Measurements from ENCODE around the gene EREG. TPM values are rescaled to one million over a fixed set of nuclear protein-coding genes. Genes with fewer than 3 reads are reported as not detected.

Gene EREG
- total RNA-seq, 1 experiment from 2014 or later, result 498 TPM

- H3K27ac ChIP-seq (ENCODE audit: low read depth, low read length), result no peak overlapping the region
- POLR2A ChIA-PET, result interaction anchor here (0.7 to 1.5 kb wide), 2 partner anchors 10 to 535 kb away, joined by 3 read pairs; no protein-coding TSS in a partner anchor
These were observed 26.1 kb upstream of the EREG start for GRCh38 chr4:74338792-74339333.

More at GRCh38 chr4:74338792-74339333, 26.1 kb upstream of the EREG start:
- Histone ChIP-seq H4K20me1 (ENCODE audit: insufficient read depth) (no peaks in the 10 kb centered on the region), H3K4me1 (ENCODE audit: control insufficient read depth in 1 of 2, insufficient read depth in 2 of 2, low read length in 2 of 2) (no peaks in the 10 kb centered on the region), H2AFZ (ENCODE audit: low read depth, low read length, poor library complexity, severe bottlenecking) (no peak overlapping the region), H3K9me2 (ENCODE audit: insufficient read depth) (no peaks in the 10 kb centered on the region), H3K9ac (ENCODE audit: low read length) (no peak overlapping the region), H3K9me3 (ENCODE audit: control insufficient read depth in 1 of 2, insufficient read depth in 1 of 2, low read depth in 1 of 2, low read length in 2 of 2) (peaks cover 0 to under 1% of the 10 kb centered on the region in 2 experiments; a peak in 2 of 4 replicates), H3K36me3 (ENCODE audit: control insufficient read depth in 1 of 2, insufficient read depth in 2 of 2, low read length in 2 of 2) (no peaks in the 10 kb centered on the region), H3K27me3 (ENCODE audit: insufficient read depth, low read length) (no peaks in the 10 kb centered on the region), H3K4me3 (replicated peaks in 1 of 2; ENCODE audit: low read depth in 1 of 2, low read length in 2 of 2) (no peak overlapping the region), H3K4me2 (ENCODE audit: low read length) (no peak overlapping the region), H3K79me2 (ENCODE audit: insufficient read depth, low read length) (no peaks in the 10 kb centered on the region)
- DNase-seq (ENCODE audit: low read depth, low spot score), result no peak
- RAD21 ChIA-PET (ENCODE audit: low non-redundant PET in 1 of 2, low total read pairs in 2 of 2, uncharacterized antibody in 2 of 2, unreplicated experiment in 2 of 2), result no interaction called here
- intact Hi-C loops (cut with micrococcal nuclease), result no loop called here
- no TSS peak for BruUV-seq (replicated peaks)
- TF ChIP-seq SRF (IDR thresholded peaks at IDR 0.05; ENCODE audit: low read depth) (no peak), EZH2phosphoT487 (IDR thresholded peaks at IDR 0.05; ENCODE audit: borderline replicate concordance) (no peak), EGR1 (IDR thresholded peaks at IDR 0.05; ENCODE audit: low read depth) (no peak), RAD21 (IDR thresholded peaks at IDR 0.05; ENCODE audit: low read depth) (no peak), POLR2A (IDR thresholded peaks at IDR 0.05; ENCODE audit: borderline replicate concordance, extremely low read depth, insufficient read depth, insufficient read length) (no peak), JUND (IDR thresholded peaks at IDR 0.05) (no peak), POLR2AphosphoS5 (IDR thresholded peaks at IDR 0.05; ENCODE audit: low read depth, low read length) (no peak), CEBPB (IDR thresholded peaks at IDR 0.05; ENCODE audit: low read depth) (no peak), EZH2 (IDR thresholded peaks at IDR 0.05) (no peak), YY1 (IDR thresholded peaks at IDR 0.05; ENCODE audit: extremely low read depth, insufficient replicate concordance, low read depth, low read length) (no peak), TCF7L2 (IDR thresholded peaks at IDR 0.05; ENCODE audit: borderline replicate concordance, extremely low read depth, insufficient read depth, insufficient read length) (no peak), ZFX (IDR thresholded peaks at IDR 0.05) (no peak), ZNF274 (IDR thresholded peaks at IDR 0.05; ENCODE audit: low read depth, low read length) (no peak), SP1 (IDR thresholded peaks at IDR 0.05; ENCODE audit: low read depth) (no peak), MAX (IDR thresholded peaks at IDR 0.05) (no peak), FOSL1 (IDR thresholded peaks at IDR 0.05; ENCODE audit: low read depth) (no peak)
- TF ChIP-seq, protein P1, sequence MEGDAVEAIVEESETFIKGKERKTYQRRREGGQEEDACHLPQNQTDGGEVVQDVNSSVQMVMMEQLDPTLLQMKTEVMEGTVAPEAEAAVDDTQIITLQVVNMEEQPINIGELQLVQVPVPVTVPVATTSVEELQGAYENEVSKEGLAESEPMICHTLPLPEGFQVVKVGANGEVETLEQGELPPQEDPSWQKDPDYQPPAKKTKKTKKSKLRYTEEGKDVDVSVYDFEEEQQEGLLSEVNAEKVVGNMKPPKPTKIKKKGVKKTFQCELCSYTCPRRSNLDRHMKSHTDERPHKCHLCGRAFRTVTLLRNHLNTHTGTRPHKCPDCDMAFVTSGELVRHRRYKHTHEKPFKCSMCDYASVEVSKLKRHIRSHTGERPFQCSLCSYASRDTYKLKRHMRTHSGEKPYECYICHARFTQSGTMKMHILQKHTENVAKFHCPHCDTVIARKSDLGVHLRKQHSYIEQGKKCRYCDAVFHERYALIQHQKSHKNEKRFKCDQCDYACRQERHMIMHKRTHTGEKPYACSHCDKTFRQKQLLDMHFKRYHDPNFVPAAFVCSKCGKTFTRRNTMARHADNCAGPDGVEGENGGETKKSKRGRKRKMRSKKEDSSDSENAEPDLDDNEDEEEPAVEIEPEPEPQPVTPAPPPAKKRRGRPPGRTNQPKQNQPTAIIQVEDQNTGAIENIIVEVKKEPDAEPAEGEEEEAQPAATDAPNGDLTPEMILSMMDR (IDR thresholded peaks at IDR 0.05 in 2 of 3, conservative IDR thresholded peaks at IDR 0.05 in 1 of 3; ENCODE audit: borderline replicate concordance in 1 of 3, insufficient read depth in 1 of 3, low read depth in 2 of 3, low read length in 2 of 3), result no peak
- TF ChIP-seq, protein P2, sequence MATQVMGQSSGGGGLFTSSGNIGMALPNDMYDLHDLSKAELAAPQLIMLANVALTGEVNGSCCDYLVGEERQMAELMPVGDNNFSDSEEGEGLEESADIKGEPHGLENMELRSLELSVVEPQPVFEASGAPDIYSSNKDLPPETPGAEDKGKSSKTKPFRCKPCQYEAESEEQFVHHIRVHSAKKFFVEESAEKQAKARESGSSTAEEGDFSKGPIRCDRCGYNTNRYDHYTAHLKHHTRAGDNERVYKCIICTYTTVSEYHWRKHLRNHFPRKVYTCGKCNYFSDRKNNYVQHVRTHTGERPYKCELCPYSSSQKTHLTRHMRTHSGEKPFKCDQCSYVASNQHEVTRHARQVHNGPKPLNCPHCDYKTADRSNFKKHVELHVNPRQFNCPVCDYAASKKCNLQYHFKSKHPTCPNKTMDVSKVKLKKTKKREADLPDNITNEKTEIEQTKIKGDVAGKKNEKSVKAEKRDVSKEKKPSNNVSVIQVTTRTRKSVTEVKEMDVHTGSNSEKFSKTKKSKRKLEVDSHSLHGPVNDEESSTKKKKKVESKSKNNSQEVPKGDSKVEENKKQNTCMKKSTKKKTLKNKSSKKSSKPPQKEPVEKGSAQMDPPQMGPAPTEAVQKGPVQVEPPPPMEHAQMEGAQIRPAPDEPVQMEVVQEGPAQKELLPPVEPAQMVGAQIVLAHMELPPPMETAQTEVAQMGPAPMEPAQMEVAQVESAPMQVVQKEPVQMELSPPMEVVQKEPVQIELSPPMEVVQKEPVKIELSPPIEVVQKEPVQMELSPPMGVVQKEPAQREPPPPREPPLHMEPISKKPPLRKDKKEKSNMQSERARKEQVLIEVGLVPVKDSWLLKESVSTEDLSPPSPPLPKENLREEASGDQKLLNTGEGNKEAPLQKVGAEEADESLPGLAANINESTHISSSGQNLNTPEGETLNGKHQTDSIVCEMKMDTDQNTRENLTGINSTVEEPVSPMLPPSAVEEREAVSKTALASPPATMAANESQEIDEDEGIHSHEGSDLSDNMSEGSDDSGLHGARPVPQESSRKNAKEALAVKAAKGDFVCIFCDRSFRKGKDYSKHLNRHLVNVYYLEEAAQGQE (IDR thresholded peaks at IDR 0.05; ENCODE audit: low read depth), result no peak
- TF ChIP-seq, protein P3, sequence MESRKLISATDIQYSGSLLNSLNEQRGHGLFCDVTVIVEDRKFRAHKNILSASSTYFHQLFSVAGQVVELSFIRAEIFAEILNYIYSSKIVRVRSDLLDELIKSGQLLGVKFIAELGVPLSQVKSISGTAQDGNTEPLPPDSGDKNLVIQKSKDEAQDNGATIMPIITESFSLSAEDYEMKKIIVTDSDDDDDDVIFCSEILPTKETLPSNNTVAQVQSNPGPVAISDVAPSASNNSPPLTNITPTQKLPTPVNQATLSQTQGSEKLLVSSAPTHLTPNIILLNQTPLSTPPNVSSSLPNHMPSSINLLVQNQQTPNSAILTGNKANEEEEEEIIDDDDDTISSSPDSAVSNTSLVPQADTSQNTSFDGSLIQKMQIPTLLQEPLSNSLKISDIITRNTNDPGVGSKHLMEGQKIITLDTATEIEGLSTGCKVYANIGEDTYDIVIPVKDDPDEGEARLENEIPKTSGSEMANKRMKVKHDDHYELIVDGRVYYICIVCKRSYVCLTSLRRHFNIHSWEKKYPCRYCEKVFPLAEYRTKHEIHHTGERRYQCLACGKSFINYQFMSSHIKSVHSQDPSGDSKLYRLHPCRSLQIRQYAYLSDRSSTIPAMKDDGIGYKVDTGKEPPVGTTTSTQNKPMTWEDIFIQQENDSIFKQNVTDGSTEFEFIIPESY (IDR thresholded peaks at IDR 0.05; ENCODE audit: extremely low read depth, insufficient replicate concordance, low read length), result no peak
- TF ChIP-seq, protein P4, sequence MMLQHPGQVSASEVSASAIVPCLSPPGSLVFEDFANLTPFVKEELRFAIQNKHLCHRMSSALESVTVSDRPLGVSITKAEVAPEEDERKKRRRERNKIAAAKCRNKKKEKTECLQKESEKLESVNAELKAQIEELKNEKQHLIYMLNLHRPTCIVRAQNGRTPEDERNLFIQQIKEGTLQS (IDR thresholded peaks at IDR 0.05), result no peak
- CTCF ChIA-PET, result no interaction called here
- ATAC-seq, result no peak

Data from HCT116 (cell line).